ENCODE results near the gene PPP3R1. TPM values are rescaled to one million over a fixed set of nuclear protein-coding genes. Genes with fewer than 3 reads are reported as not detected.

PPP3R1 gene
- total RNA-seq, 1 experiment from 2014 or later: 74.2 TPM

DNA sequence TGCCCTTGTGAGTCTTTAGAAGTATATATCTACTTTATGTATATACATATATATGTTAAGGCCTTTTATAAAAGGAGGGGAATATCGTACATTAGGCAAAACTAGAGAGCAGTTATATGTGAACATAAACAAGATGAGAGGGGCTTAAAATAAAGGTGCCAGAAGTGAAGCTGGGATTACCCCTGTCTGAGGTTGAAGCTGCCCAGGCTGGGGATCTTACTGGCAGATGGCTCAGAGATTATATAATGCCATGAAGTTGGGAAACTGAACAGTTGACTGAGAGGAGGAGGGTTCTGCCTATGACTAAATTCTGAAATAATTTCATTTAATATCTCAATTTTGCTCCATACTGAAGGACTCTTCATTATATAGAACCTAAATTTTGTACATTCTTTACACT, 88.7 kb downstream of the PPP3R1 start:
- TF ChIP-seq, protein P1, sequence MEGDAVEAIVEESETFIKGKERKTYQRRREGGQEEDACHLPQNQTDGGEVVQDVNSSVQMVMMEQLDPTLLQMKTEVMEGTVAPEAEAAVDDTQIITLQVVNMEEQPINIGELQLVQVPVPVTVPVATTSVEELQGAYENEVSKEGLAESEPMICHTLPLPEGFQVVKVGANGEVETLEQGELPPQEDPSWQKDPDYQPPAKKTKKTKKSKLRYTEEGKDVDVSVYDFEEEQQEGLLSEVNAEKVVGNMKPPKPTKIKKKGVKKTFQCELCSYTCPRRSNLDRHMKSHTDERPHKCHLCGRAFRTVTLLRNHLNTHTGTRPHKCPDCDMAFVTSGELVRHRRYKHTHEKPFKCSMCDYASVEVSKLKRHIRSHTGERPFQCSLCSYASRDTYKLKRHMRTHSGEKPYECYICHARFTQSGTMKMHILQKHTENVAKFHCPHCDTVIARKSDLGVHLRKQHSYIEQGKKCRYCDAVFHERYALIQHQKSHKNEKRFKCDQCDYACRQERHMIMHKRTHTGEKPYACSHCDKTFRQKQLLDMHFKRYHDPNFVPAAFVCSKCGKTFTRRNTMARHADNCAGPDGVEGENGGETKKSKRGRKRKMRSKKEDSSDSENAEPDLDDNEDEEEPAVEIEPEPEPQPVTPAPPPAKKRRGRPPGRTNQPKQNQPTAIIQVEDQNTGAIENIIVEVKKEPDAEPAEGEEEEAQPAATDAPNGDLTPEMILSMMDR (conservative IDR thresholded peaks at IDR 0.05): no peak
- no peak overlapping the region for H4K91ac ChIP-seq (ENCODE audit: insufficient read length, low read depth, low read length)
- H2BK20ac ChIP-seq (ENCODE audit: low read depth, low read length, poor library complexity, severe bottlenecking): no peak overlapping the region
- Mint-ChIP-seq H3K27ac (no peak overlapping the region), H3K4me3 (no peak overlapping the region), H3K4me1 (peaks cover under 1 to 1% of the 10 kb centered on the region in 2 experiments; a peak in 2 of 4 replicates), H3K36me3 (ENCODE audit: insufficient read depth in 1 of 3, low read depth in 3 of 3) (peaks cover 40 to 86% (median 71%) of the 10 kb centered on the region in 3 experiments; a peak in 6 of 7 replicates), H3K9me3 (no peaks in the 10 kb centered on the region), H3K27me3 (ENCODE audit: low read depth) (no peaks in the 10 kb centered on the region)
- no peak overlapping the region for H4K8ac ChIP-seq (replicated peaks; ENCODE audit: insufficient read length, low read depth, low read length)
- H3K18ac ChIP-seq (ENCODE audit: insufficient read length, low read depth, low read length): no peak overlapping the region
- DNase-seq: no peak
- H3K79me2 ChIP-seq (ENCODE audit: insufficient read depth, low read length): peaks cover 3% of the 10 kb centered on the region; the same call in 1 of the 2 replicates
- no peak overlapping the region for H3K56ac ChIP-seq (ENCODE audit: insufficient read length, low read depth, low read length)
- no peak overlapping the region for H3K23ac ChIP-seq (ENCODE audit: insufficient read length, low read depth, low read length)
- no peak overlapping the region for H3K4me2 ChIP-seq (ENCODE audit: insufficient read depth, insufficient read length, low read length)
- WGBS (ENCODE audit: extremely low coverage, insufficient read length, low lambda C conversion rate): no CpG with 5 or more reads among the region's 1 CpG
- no peak overlapping the region for H2AFZ ChIP-seq (ENCODE audit: low read length)
- no peak overlapping the region for H3K4ac ChIP-seq (ENCODE audit: low read depth, low read length)
- no peak overlapping the region for H3K9ac ChIP-seq (ENCODE audit: extremely low read depth, insufficient read length, low read length)
- H3K27me3 ChIP-seq (ENCODE audit: insufficient read depth, low read length): no peaks in the 10 kb centered on the region
- H3K14ac ChIP-seq (ENCODE audit: insufficient read depth, low read length): no peak overlapping the region
- H4K20me1 ChIP-seq (ENCODE audit: control insufficient read depth, insufficient read depth, insufficient read length): no peaks in the 10 kb centered on the region
- H3K79me1 ChIP-seq (ENCODE audit: insufficient read depth, low read depth, low read length, poor library complexity, severe bottlenecking): no peaks in the 10 kb centered on the region
- no peak overlapping the region for H4K5ac ChIP-seq (ENCODE audit: insufficient read length, low read depth, low read length)
- no peak overlapping the region for H3K27ac ChIP-seq (ENCODE audit: insufficient read length, low read depth, low read length)
- no peaks in the 10 kb centered on the region for H3K9me3 ChIP-seq (ENCODE audit: control insufficient read depth, low read depth, low read length)
- no peak overlapping the region for H2BK12ac ChIP-seq (ENCODE audit: insufficient read length, low read depth, low read length)
- no peak overlapping the region for H2BK15ac ChIP-seq (ENCODE audit: low read depth, low read length)
- H2BK120ac ChIP-seq (ENCODE audit: low read depth, low read length, poor library complexity, severe bottlenecking): no peak overlapping the region
- no peaks in the 10 kb centered on the region for H3K23me2 ChIP-seq (ENCODE audit: insufficient read length, low read depth, low read length, poor library complexity, severe bottlenecking)
- H3T11ph ChIP-seq (ENCODE audit: low read length): no peak overlapping the region
- H2BK5ac ChIP-seq (ENCODE audit: insufficient read length, low read length): no peak overlapping the region
- no peaks in the 10 kb centered on the region for H3K4me1 ChIP-seq (ENCODE audit: insufficient read depth, low read length)
- no peak overlapping the region for H2AK5ac ChIP-seq (ENCODE audit: insufficient read length, low read length)

Data from H9 (cell line).